Right atrium auricular region (tissue), 2 donors: ENCODE results near the gene PHIP. TPM values are rescaled to one million over a fixed set of nuclear protein-coding genes. Genes with fewer than 3 reads are reported as not detected.

Experiments
- DNase-seq: peaks from one replicate; pipeline ENCODE4 v3.0.0-alpha.2; 2019; ENCODE audit warnings: low spot score
- H3K27ac ChIP-seq, 2 donors: fragments of 200-600 bp; sonication (generic); 1 replicate in 1 of 2; 2 replicates in 1 of 2; pipeline ENCODE4 v1.5.1; 2016 to 2019
- H3K27me3 ChIP-seq, 2 donors: fragments of 200-600 bp; sonication (generic); one replicate each; pipeline versions ENCODE4 v1.5.1 to v1.6.0; 2017 to 2019
- H3K36me3 ChIP-seq: fragments of 200-600 bp; sonication (generic); one replicate; pipeline ENCODE4 v1.5.1; 2016
- H3K4me1 ChIP-seq, 2 donors: fragments of 200-600 bp; sonication (generic); one replicate each; pipeline versions ENCODE4 v1.5.1 to v1.6.0; 2017 to 2019
- H3K4me3 ChIP-seq, 2 donors: fragments of 200-600 bp; sonication (generic); 1 replicate in 1 of 2; 2 replicates in 1 of 2; pipeline ENCODE4 v1.5.1; 2017 to 2019; ENCODE audit warnings: mild to moderate bottlenecking in 1 of 2, moderate library complexity in 1 of 2
- H3K9me3 ChIP-seq, 2 donors: fragments of 200-600 bp; sonication (generic); one replicate each; pipeline ENCODE4 v1.5.1; 2019
- total RNA-seq, 2 donors: library from RNA; depleted of rRNA; stranded (reverse); fragments of >200 nt; gene quantifications; one replicate each; pipeline ENCODE4 v1.1.0, GENCODE V29; 2016
- TF ChIP-seq, protein P1 (sequence below), 2 donors: fragments of 200-600 bp; sonication (generic); IDR thresholded peaks; one replicate each; pipeline ENCODE4 v1.5.1; 2019; ENCODE audit warnings: antibody characterized with exemption in 2 of 2

The PHIP gene
- total RNA-seq, 2 donors from 2014 or later, result 15.2 to 15.3 TPM

DNA sequence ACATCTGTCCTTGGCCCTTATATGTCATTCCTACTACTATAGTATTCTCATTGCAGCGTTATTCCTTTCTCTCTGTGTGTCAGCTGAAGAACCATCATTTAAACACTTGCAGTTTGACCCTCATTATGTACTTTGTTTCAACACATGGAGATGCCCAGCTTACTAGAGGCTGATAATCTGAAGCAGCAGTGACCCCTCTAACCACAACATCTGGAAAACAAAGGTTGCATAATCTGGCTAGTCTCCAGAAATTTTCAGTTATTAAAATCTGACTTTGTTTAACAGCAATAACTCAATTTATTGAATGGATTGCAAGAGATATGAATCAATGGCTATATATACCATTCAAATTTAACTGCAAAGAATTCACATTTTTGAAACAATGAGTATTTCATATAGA is 6.6 kb upstream of the PHIP start:
- no peak overlapping the region for H3K27ac ChIP-seq
- H3K4me3 ChIP-seq, result no peak overlapping the region
- no peaks in the 10 kb centered on the region for H3K27me3 ChIP-seq
- H3K9me3 ChIP-seq, result no peaks in the 10 kb centered on the region
- no peak for DNase-seq
- H3K4me1 ChIP-seq, result peaks cover 0 to 2% of the 10 kb centered on the region in 2 donors
- TF ChIP-seq, protein P1, sequence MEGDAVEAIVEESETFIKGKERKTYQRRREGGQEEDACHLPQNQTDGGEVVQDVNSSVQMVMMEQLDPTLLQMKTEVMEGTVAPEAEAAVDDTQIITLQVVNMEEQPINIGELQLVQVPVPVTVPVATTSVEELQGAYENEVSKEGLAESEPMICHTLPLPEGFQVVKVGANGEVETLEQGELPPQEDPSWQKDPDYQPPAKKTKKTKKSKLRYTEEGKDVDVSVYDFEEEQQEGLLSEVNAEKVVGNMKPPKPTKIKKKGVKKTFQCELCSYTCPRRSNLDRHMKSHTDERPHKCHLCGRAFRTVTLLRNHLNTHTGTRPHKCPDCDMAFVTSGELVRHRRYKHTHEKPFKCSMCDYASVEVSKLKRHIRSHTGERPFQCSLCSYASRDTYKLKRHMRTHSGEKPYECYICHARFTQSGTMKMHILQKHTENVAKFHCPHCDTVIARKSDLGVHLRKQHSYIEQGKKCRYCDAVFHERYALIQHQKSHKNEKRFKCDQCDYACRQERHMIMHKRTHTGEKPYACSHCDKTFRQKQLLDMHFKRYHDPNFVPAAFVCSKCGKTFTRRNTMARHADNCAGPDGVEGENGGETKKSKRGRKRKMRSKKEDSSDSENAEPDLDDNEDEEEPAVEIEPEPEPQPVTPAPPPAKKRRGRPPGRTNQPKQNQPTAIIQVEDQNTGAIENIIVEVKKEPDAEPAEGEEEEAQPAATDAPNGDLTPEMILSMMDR (IDR thresholded peaks at IDR 0.05), result no peak
- H3K36me3 ChIP-seq, result no peaks in the 10 kb centered on the region

DNA sequence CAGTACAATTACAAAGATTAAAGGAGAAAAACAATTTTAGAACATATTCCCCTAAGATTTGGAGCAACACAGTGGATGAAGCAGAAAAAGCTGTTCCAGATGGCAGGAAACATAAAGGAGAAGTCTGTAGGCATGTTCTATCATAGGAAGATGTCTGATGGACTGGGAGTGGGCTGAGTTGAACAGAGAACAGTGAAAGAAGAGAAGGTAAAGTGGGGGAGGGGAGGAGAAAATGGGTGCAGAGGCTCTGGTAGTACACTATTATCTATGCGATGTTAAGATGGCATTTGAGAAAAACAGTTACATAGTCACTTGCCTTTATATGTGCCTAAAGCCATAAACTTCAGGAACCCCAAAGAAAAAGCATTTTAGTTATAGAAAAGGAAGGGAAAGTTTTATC is 4.2 kb upstream of the PHIP start:
- no peak for DNase-seq
- Histone ChIP-seq H3K27ac (no peak overlapping the region), H3K27me3 (no peaks in the 10 kb centered on the region), H3K36me3 (no peaks in the 10 kb centered on the region), H3K4me1 (peaks cover 0 to 8% of the 10 kb centered on the region in 2 donors), H3K4me3 (no peak overlapping the region), H3K9me3 (no peaks in the 10 kb centered on the region)
- TF ChIP-seq, protein P1 (IDR thresholded peaks at IDR 0.05), result no peak

DNA sequence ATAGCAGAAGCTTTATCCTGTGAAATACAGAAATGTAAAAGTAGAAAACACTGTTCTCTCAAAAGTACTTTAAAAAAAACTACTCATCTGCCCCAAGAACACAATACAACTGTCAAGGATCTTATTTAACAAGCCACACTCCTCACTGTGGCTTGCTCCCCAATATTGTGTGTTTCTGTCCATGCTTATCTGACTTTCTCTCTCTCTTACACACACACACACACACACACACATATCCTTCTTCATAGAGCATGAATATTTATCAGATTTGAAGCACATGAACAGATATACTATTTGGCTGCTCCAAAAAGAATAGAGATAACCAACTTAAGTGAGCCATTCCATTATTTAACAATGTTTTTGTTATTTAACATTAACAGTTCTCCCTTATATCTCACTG is 3.6 kb upstream of the PHIP start:
- Histone ChIP-seq H3K36me3 (no peaks in the 10 kb centered on the region), H3K9me3 (no peaks in the 10 kb centered on the region), H3K4me1 (peaks cover 0 to 8% of the 10 kb centered on the region in 2 donors), H3K27ac (no peak overlapping the region), H3K4me3 (no peak overlapping the region), H3K27me3 (no peaks in the 10 kb centered on the region)
- TF ChIP-seq, protein P1 (IDR thresholded peaks at IDR 0.05), result no peak
- DNase-seq, result no peak

DNA sequence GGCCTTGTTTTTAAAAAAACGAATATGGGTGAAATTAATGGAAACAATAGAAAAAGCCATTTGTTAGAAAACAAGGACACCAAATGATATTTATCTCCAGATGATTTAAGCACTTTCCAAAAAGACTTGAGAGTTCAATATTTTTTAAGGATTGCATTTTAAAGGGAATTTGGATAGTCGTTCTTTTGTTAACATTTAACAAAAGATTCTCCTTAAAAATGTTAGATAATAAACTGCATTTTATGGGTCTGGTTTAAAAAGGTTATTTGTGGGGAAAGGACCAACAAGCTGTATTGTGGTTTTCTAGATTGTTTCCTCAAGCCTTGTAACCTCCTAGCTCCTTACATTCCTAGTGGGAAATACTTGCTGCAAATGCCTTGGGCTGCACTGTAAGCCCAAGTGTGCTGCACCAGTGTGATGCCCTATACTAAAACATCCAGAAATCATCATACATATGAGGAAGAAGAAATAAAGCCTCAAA is 1.5 kb upstream of the PHIP start:
- no peak for DNase-seq
- peak overlapping the region; percentile 99 for H3K27ac ChIP-seq
- H3K9me3 ChIP-seq, result no peaks in the 10 kb centered on the region
- H3K36me3 ChIP-seq, result no peaks in the 10 kb centered on the region
- peak overlapping the region in 1 of 2 donors; percentile 93 for H3K4me3 ChIP-seq
- TF ChIP-seq, protein P1 (IDR thresholded peaks at IDR 0.05), result no peak
- H3K4me1 ChIP-seq, result peaks cover 0 to 24% of the 10 kb centered on the region in 2 donors
- H3K27me3 ChIP-seq, result no peaks in the 10 kb centered on the region

DNA sequence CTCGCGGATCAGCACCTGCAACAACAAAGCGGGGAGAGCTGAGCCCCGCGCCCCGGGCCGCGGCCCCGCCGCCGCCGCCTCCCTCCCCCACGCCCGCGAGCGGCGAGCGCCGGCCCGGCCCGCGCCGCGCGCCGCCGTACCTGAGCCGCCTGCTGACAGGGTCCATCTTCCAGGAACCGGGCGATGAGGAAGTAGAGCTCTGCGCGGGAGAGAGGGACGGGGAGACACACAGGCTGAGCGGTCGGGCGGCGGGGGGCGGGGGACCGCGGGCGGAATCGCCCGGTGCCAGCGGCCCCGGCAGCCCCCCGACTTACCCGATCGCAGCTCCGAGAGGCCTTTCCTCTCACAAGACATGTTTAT is 359 bp downstream of the PHIP start:
- TF ChIP-seq, protein P1 (IDR thresholded peaks at IDR 0.05), result no peak
- no peaks in the 10 kb centered on the region for H3K9me3 ChIP-seq
- peak overlapping the region; percentile 99 for H3K27ac ChIP-seq
- DNase-seq, result no peak
- H3K4me1 ChIP-seq, result peaks cover 0 to 43% of the 10 kb centered on the region in 2 donors
- no peaks in the 10 kb centered on the region for H3K27me3 ChIP-seq
- peak overlapping the region; percentile 91 to 93 for H3K4me3 ChIP-seq
- H3K36me3 ChIP-seq, result no peaks in the 10 kb centered on the region
